Prostate gland (tissue), 2 donors: ENCODE results near the gene ZKSCAN3.

Experiments
- POLR2A ChIP-seq: fragments of 450-650 bp; IDR thresholded peaks from one replicate; pipeline ENCODE4 v1.6.1; 2016; ENCODE audit warnings: antibody characterized with exemption, mild to moderate bottlenecking
- TF ChIP-seq, protein P1 (sequence below), 4 experiments: fragments of 200-600 bp in 2 of 4; fragments of 450-650 bp in 2 of 4; sonication (generic) in 2 of 4; IDR thresholded peaks; 1 replicate in 3 of 4; 2 replicates in 1 of 4; pipeline ENCODE4 v1.5.1; 2016 to 2019; ENCODE audit warnings: antibody characterized with exemption in 4 of 4, mild to moderate bottlenecking in 2 of 4, moderate library complexity in 2 of 4

DNA sequence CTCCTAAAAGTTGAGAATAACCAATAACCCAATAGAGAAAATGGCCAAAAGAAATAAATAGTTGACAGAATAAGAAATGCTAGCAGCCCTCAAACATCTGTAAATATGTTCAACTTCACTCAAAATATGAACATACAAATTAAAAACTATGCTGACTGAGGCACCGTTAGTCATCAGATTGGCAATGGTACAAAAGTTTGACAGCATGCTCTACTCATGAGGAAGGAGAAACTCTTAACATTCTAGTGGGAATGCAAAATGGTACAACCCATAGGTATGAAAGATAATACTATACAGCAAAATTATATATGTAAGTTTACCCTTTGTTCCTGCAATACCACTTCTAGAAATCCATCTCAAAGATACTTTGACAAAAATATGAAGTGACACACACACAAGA, 51.4 kb downstream of the ZKSCAN3 start:
- TF ChIP-seq, protein P1, sequence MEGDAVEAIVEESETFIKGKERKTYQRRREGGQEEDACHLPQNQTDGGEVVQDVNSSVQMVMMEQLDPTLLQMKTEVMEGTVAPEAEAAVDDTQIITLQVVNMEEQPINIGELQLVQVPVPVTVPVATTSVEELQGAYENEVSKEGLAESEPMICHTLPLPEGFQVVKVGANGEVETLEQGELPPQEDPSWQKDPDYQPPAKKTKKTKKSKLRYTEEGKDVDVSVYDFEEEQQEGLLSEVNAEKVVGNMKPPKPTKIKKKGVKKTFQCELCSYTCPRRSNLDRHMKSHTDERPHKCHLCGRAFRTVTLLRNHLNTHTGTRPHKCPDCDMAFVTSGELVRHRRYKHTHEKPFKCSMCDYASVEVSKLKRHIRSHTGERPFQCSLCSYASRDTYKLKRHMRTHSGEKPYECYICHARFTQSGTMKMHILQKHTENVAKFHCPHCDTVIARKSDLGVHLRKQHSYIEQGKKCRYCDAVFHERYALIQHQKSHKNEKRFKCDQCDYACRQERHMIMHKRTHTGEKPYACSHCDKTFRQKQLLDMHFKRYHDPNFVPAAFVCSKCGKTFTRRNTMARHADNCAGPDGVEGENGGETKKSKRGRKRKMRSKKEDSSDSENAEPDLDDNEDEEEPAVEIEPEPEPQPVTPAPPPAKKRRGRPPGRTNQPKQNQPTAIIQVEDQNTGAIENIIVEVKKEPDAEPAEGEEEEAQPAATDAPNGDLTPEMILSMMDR (IDR thresholded peaks at IDR 0.05): no peak
- no peak for TF ChIP-seq POLR2A
